GM18499 (cell line): Measurements from ENCODE around the gene CALR.
"Not testable (repeated sequence)": the region's sequence is repeated elsewhere in the genome, so short reads cannot be mapped to it uniquely, and the experiment has no call there.

Experiments used
- ATAC-seq: cut with Tn5 transposase; IDR thresholded peaks from one replicate; pipeline ENCODE4 v1.9.1; 2021; ENCODE audit warnings: moderate number of reproducible peaks; ENCODE audit not compliant: insufficient read depth, unreplicated experiment

The CALR gene

GRCh38 chr19:12974301-12975220, 36.2 kb downstream of the CALR start:
- no peak for ATAC-seq

- ATAC-seq, result no peak
Observed at GRCh38 chr19:12975221-12975741, 36.9 kb downstream of the CALR start.

GRCh38 chr19:12976109-12976508, 37.7 kb downstream of the CALR start:
- not testable (repeated sequence) for ATAC-seq

GRCh38 chr19:12979974-12980373, 41.6 kb downstream of the CALR start:
- ATAC-seq, result no peak

- no peak for ATAC-seq
Observed at GRCh38 chr19:12982648-12983047, 44.2 kb downstream of the CALR start.

GRCh38 chr19:12983091-12983490, 44.7 kb downstream of the CALR start:
- ATAC-seq, result no peak

GRCh38 chr19:12983542-12984142, 45.2 kb downstream of the CALR start:
- ATAC-seq, result no peak

GRCh38 chr19:12984143-12984627, 45.8 kb downstream of the CALR start:
- ATAC-seq, result no peak

GRCh38 chr19:12984683-12985048, 46.3 kb downstream of the CALR start:
- no peak for ATAC-seq

GRCh38 chr19:12985049-12985776, 46.8 kb downstream of the CALR start:
- ATAC-seq, result no peak

GRCh38 chr19:12986726-12987125, 48.3 kb downstream of the CALR start:
- no peak for ATAC-seq

- ATAC-seq, result no peak
Observed at GRCh38 chr19:12987190-12987589, 48.8 kb downstream of the CALR start.

- no peak for ATAC-seq
Observed at GRCh38 chr19:12987781-12988180, 49.4 kb downstream of the CALR start.

- ATAC-seq, result no peak
Observed at GRCh38 chr19:12990431-12990830, 52.0 kb downstream of the CALR start.

- no peak for ATAC-seq
Observed at GRCh38 chr19:12990853-12991252, 52.4 kb downstream of the CALR start.

GRCh38 chr19:12991296-12991695, 52.9 kb downstream of the CALR start:
- no peak for ATAC-seq

- ATAC-seq, result no peak
Observed at GRCh38 chr19:12992729-12993128, 54.3 kb downstream of the CALR start.

GRCh38 chr19:12993562-12993961, 55.2 kb downstream of the CALR start:
- no peak for ATAC-seq
